Measurements from ENCODE around the gene PRDM16.
"Not testable (repeated sequence)": the region's sequence is repeated elsewhere in the genome, so short reads cannot be mapped to it uniquely, and the experiment has no call there.

The PRDM16 gene

GRCh38 chr1:3084726-3085125 is 15.7 kb downstream of the PRDM16 start:
- no peak for DNase-seq

DNA sequence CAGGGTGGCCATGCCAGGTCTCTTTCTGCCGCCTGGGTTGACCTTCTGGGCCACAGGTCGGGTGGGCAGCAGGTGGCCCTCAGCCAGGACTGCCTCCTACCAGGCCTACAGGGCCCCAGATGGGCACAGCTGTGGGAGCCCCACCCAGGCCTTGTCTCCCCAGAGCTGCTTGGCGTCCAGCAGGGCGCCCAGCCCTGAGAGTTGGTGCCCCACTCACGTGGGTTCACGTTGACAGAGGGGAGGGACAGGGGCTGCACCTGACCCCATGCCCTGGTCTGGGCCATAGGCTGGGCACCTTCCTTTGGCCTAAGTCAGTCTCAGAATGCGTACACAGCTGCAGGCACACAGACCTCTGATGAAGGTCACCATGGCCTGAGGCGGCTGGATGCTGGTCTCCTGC is 16.7 kb downstream of the PRDM16 start:
- no peak for DNase-seq

GRCh38 chr1:3086272-3086974 is 17.4 kb downstream of the PRDM16 start:
- DNase-seq = no peak

GRCh38 chr1:3087049-3087448 is 18.0 kb downstream of the PRDM16 start:
- DNase-seq = no peak

DNA sequence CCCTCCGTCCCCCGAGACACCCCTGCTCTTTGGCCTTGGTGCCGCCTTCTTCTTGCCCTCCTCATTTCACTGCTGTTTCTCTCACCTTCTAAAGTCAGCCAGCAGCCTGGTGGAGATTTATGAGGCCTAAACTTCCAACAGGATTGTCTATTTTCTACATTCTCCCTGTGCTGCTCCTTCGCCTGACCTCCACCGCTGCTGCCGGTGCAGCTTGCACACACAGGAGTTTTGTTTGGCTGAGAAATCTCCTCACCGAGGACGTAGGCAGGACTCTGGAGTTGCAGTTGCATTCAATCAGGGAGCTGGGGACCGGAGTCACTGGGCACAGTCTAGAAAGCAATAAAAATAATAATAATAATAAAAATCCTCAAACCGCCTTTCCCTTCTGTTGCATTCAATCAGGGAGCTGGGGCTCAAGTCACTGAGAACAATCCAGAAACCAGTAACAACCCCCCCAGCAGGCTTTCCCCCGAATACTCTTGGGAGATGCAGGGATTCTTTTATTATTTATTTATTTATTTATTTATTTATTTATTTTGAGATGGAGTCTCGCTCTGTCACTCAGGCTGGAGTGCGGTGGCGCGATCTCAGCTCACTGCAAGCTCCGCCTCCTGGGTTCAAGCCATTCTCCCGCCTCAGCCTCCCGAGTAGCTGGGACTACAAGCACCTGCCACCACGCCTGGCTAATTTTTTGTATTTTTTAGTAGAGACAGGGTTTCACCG is 19.1 kb downstream of the PRDM16 start:
- not testable (repeated sequence) for DNase-seq

DNA sequence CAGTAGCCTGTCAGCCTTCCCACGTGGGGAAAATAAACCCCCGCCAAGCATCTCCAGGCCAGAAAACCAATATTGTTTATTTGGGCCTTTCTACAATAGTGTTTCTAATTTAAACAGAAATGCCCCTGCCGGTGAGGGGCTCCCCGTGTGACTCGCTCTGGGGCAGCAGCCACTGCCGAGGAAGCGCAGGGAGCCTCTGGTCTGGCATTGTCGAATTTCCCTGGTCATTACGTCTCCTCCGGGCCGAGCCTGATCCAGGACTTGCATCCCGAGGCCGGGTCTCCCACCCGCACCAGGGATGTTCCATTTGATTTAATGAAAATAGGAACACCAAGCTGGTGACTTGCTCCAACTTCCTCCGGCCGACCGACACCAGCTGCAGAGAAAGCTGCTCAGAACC is 20.5 kb downstream of the PRDM16 start:
- DNase-seq = no peak

GRCh38 chr1:3091334-3091733 is 22.3 kb downstream of the PRDM16 start:
- DNase-seq = no peak

GRCh38 chr1:3092530-3092929 is 23.5 kb downstream of the PRDM16 start:
- no peak for DNase-seq

DNA sequence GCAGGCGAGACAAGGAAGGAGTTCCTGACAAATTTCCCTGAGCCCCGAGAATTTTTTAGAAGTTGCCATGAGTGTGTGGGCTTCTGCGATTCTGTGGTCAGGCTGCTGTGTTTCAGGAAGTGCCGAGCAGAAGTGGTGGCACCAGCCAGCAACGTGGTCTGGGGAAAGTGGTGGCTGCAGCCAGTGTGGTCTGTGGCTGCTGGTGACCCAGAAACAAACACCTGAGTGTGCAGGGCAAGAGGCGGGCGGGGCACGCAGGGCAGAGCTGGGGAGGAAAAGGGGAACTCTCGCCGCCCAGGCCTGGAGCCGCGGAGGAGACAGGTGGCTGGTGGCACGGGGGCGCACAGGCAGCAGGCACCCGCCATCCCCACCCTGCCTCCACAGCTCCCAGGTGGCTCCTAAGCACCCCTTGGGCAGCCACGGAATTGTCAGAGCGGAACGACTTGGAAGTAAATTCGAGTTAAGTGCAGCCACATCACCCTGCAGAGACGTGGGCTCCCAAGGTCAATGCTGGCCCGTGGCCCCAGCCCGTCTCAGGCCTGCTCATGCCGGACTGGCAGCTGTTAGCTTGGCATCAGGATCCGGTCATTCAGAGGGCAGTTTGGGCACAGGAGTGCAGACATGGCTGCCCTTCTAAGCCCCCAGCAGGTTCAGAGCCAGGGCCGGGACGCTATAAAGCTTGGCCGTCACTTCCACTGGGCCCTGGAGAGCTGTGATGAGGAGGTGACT is 25.1 kb downstream of the PRDM16 start:
- DNase-seq = no peak

DNA sequence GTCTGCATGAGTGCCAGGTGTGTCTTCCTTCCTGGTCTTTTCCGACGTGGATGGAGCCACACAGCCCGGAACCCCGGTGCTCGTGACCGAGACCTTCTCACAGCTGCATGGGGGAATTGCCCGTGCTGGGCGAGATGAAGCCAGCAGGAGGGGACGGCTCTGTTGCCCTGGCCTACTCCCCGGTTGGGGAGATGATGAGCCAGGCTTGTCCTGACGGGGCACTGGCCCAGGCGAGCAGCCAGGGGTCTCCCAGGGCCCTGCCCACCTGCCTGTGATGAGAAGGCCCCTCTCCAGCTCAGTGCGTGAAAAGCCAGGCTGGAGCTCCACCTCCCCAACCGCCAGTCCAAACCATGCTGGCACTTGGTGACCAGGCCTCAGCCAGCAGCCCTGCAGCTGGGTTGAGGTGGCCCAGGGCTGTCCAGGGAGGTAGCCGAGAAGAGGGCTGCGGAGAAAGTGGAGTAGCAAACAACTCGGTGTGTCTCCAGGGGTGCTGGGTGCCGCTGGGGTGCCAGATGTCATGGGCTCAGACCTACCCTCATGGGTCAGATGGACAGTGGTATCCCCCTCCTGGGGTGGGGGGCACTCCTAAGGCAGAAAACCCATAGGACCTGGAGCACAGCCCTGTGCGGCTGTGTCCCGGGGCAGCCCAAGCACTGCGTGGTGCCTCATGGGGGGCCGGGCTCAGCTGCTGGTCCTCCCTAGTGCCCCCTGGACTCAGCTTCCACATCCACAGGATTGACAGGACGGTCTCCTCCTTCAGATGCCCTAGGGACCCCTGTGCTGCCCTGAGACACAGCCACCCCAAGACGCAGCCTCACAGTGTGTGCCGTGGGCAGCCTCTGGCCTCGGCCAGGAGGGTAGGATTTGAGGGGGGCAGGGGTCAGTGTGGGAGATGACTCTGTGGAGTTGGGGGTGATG is 26.1 kb downstream of the PRDM16 start:
- no peak for DNase-seq

DNA sequence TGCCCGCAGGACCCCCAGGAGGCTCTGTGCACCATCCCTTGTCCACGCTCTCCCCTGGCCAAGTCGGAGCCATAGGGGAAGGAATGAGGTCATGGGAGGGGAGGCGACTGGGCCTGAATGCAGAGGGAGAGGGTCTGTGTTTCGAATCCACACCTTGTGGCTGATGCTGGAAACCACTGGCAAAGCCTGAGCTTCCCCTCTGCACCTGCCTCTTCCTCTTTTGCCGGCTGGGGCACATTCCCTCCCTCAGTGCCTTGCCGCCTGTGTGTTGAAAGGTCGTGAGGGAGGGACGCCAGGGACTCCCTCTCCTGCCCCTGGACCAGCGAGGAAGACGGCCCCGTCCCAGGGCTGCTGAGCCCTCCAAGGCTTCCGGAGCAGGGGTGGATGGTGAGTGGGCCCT is 27.3 kb downstream of the PRDM16 start:
- no peak for DNase-seq

DNA sequence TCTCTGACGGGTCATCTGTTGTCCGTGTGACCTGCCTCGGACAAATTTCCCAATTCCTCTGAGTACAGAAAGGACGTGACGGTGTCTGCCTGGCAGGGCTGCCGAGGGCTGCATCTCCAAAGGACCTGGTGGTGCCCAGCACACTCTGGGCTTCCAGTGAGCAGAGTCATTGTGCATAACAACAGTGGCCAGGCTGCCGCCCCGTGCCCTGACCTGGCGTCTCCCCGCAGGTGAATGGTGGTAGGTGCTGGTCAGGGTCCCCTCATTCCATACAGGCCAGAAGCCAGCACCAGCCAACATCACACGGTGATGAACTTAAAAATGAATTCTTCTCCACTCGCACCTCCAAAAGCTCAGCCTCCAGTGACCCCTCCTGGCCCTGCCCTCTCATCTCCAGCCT is 28.2 kb downstream of the PRDM16 start:
- DNase-seq = no peak

- no peak for DNase-seq
Measured at GRCh38 chr1:3097861-3098260, 28.9 kb downstream of the PRDM16 start.

DNA sequence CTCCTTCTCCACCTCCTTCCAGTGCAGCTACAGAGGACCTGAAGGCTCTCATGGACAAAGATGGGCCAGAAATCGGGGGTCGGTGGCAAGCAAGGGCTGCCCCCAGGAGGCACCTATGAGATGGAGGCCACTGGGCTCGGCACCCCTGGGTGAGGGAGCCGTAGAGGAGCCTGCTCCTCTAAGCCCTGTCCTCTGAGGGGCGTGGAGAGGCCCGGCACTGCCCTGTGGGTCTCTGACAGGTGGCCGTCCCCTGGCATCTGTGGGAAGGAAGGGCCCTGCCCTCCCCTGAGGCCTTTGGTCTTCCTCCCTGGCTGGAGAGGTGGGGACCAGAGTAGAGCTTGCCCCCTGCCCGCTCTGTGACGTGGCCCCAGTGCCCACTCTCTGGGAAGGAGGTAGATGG is 30.9 kb downstream of the PRDM16 start:
- DNase-seq = no peak

DNA sequence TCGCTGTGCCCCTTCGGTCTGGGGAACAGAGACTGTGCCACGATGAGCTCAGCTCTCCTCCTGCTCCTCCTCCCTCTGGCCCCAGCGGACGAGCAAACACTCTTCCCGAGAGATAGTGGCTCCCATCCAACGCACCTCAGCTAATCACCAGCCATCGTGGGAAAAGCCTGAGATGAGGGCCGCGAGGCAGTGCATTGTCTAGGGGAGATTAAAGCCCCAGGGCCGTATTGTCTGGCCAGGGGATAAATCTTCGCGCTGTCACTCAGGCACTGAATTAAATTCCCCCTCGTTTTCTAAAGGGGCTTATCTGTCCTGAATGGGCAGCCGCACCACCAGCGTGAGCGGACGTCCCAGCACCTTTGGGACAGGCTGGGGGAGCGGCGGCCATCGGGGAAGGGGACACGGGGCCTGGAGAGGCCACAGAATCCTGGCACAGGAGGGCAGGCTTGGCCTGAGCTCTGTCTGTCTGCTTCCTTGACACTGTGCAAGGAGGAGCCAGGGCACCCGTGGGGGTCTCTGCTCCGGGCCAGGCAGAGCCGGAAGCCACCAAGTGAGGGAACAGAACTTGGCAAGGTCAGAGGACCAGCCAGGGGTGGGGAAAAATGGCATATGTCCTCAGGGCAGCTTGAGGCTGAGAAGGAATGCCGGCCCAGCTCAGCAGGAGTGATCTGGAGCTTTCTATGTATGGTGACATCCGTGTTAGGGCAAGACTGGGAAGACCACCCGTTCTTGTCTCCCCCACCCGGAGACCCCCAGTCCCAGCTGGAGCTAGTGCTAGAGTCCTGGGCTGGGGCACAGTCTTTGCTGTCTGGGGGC is 32.3 kb downstream of the PRDM16 start:
- DNase-seq = no peak

DNA sequence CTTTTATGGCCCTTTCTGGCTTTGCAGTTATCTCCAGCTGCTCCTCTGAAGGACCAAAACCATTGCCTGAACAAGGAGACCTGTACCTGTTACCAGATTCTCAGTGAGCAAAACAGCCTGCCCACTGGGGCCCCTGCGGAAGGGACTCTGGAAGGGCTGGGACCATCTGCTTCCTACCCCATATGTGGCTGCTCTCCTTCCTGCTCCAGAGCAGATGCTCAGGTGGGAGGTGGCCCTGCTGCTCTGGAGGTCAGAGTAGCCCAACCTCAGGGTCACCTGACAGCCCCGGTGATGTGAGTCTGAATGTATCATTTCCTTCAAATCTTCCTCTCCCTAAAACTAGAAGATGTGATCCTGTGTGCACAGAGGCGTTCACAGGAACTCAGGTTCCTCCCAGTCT is 33.6 kb downstream of the PRDM16 start:
- no peak for DNase-seq

DNA sequence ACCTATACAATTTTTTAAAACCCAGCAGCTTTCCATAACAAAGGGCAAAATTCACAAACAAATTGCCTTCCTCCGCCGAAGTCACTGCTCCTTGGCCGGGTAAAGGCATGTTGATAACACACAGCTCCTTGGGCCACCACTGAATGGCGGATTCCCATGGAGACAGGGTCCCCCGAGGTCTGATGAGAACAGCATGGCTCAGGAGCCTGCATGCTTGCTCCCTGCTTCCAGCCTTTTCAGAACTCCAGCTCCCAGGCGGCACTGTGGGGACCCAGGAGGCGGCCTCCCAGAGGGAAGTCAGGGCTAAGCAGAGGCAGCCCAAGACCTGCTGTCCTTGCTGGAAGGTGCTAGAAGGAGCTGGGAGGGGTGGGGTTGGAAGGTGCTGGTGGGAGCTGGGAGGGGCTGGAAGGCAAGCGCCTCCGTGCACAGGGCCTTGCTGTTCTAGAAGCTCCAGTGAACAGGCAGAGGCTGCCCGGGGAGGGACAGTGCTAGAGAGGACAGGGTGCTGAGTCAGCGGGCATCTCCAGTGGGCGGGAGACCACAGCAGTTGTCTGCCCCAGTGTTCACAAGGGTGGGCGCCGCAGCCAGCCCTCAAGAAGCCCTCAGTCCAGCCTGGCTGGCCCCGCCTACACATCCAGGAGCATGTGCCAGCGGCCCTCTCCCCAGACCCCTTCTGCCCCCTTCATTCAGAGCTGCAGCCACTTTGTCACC is 35.1 kb downstream of the PRDM16 start:
- DNase-seq = no peak

GRCh38 chr1:3105167-3105863 is 36.3 kb downstream of the PRDM16 start:
- no peak for DNase-seq

DNA sequence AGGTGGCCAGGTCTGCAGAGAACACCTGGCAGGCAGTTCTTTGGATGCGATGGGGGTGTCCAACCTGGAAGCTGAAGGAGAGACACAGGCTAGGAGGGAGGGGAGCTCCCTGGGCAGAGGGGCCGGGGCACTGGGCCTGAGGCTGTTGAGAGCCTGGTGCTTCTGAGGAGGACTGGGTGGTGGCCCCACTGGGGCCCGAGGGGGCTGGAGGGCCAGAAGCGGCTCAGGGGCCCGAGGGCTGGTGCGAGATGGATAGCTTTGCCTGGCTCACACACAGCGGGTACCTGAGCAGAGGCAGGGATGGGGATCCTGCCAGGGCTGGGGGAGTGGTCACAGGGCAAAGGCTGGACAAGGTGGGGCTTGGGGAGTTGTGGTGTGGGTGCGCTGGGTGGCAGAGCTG is 37.2 kb downstream of the PRDM16 start:
- DNase-seq = no peak

DNA sequence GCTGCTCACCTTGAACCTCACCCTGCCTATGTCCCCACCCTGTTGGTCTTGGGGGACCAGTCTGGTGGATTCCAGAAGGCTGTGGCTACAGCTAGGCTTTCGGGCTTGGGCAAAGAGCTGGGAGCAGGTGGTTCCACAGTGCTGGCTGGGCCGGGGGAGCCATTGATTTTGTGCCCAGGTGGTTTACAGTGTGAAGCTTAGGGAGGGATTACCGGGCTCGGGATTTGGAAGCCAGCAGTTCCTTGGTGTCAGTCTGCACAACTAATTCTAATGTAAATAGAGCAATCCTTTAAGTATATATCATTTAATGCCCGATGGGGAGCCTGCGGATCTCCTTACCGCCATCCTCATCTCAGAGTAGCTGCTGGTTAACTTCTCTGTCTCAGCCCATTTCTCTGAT is 38.2 kb downstream of the PRDM16 start:
- DNase-seq = no peak

- DNase-seq = no peak
Measured at GRCh38 chr1:3109355-3109754, 40.4 kb downstream of the PRDM16 start.

Data from activated T-cell treated with anti-CD3 and anti-CD28 coated beads, Interleukin-2, amount 50 U/mL, for 48 hours (primary cell).